GM18870 (cell line): Measurements from ENCODE around the gene RFC3.

Experiments used
- ATAC-seq: cut with Tn5 transposase; IDR thresholded peaks from one replicate; pipeline ENCODE4 v1.9.1; 2021; ENCODE audit warnings: moderate library complexity; ENCODE audit not compliant: unreplicated experiment

The RFC3 gene

DNA sequence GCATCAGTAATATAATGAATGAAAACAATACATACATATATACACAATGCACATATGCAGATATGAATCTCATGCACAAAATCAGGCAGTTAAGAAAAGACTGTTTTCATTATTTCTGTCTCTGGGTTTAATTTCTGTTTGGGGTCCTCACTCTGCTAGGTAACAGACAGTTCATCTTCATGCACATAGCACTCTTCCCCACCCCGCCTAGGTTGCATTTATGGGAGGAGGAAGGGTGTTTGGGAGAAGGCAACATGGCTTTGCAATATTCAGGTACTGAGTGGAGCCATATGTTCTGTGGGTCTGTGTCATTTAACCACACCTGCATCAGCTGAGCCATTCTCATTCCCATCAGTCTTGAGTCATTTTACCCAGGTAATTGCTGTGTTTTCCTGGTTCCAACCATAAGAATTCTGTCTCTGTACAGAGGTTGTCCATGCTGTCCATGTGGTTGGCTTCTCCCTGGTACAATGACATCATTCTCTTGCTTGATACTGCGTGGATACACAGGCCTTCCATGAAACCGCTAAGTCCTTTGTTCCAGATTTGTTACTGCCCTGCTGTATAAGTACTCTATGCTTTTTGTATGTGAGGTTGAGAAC is 45.3 kb downstream of the RFC3 start:
- ATAC-seq: no peak

DNA sequence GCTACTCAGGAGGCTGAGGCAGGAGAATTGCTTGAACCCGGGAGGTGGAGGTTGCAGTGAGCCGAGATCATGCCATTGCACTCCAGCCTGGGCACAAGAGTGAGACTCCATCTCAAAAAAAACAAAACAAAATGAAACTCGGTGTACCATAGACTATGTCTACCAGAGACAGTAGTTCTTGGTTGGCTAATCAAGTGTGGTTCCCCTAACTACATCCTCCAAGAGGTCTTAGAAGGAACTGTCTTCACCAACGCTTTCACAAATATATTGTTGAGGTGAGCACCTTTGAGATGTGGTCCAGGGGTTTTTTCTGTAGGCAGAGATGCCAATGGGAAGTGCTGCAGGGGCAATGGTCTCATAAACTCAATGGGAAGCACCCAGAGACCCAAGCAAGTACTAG is 48.0 kb downstream of the RFC3 start:
- peak; percentile 84 for ATAC-seq

DNA sequence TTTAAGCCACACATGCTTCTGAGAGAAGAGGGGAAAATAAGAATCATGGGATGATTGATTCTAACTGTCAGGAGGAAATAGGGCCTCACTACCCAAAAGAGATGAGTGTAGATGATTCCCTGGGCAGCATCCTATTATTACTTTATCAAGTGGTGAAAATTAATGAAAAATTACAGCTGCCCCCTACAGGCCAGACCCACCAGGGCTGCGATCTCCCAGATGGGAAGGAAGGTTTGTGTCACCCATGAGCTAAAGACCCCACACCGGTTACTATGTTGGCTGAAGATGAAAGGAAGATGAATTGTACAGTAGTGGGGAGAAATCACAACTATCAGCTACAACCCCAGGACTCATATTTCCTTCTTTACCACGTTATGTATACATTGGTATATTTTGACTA is 49.5 kb downstream of the RFC3 start:
- no peak for ATAC-seq

DNA sequence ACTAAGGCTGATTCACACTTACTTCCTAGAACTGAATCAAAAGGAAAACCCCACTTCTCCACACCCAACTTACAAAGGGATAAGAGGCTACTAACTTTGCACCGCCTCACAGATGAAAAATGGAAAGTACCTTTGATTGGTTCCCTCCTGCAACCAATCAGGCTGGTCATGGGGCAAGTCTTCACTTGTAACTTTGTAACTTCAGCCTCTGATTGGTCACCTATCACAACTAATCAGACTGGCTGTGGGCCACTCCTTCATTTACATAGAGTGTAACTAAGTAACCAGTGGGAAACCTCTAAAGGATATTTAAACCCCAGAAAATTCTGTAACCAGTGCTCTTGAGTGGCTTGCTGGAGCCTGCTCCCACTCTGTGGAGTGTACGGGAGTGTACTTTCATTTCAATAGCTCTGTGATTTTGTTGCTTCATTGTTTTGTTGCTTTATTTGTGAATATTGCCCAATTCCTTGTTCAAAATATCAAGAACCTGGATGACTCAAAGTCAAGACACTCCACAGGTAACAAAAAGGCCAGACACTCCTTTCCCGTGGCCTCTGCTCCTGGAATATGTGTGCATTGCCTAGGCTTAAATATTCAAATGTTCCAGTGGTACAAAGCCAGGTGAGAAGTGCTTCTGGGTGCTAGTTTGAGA is 50.5 kb downstream of the RFC3 start:
- no peak for ATAC-seq

DNA sequence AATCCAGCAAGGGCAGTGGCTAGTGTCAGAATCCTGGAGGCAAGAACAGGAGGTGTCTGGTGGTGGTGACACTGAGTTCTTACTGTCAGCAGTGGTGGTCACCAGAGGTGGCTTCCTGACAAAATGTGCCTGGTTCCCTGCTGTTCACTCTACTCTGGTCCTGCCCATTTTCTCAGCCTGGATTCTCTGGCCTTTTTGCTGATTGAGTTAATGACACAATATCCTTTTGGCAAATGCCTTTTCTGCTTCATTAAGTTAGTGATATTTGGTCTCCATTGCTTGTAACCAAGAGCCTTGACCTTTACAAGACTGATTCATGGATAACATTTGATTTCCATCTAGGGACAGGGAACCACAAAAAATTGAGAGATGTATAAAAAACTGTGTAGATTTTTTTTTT is 51.1 kb downstream of the RFC3 start:
- no peak for ATAC-seq

DNA sequence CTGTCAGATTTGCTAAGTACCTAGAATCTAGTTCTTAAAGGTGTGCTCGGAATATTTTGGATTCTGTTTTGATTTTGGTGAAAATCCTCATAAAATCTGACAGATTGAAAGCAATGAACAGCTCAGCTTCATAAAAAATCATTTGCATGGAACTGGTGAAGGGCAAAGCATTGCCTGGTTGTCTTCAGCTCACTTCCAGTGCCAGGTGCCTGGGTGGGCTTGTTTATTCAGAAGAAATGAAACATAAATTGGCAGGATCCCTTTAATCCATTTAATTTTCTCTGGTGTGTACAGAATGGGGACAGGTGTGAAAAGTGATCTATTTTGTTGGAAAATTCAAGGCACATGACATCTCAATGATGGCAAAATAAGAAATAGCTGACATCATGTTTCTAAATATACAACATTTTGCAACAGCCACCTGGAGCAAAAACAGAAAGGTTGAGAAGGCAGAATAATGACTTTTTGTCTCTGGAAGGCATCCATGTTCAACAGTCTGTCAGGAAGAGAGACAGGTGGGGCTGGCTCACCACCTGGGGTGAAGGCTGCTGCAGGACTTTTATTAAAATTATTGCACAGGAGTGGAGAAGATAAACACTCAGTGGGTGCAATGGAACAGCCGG is 52.2 kb downstream of the RFC3 start:
- no peak for ATAC-seq

DNA sequence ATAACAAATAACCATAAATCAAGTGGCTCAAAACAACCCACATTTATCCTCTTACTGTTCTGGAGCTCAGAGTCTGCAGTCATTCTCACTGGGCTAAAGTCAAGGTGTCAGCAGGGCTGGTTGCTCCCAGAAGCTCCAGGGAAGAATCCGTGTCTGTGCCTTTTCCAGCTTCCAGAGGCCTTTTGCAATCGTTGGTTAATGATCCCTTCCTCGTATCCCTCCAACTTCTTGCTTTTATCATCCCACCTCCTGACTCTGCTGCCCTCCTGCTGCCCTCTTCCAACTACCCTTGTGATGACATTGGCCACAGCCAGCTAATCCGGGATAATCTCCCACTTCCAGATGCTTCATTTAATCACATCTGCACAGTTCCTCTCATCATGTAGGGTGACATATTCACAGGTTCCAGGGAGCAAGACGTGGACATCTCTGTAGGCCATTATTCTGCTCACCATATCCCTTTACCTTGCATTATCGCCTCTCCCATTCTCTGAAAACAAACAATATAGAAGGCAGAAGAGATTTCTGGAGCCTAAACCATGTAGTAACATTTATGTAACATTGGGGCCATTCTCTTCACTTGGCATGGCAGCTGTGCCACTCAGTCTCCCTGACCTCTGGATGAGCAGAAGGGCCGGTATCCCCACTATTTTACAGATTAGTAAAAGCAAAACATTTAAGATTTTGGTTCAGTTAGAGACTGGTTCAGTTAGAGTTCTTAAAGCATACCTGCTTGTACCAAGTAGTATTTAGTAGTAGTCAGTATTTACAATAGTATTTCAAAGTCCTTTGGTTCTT is 53.5 kb downstream of the RFC3 start:
- ATAC-seq: no peak

DNA sequence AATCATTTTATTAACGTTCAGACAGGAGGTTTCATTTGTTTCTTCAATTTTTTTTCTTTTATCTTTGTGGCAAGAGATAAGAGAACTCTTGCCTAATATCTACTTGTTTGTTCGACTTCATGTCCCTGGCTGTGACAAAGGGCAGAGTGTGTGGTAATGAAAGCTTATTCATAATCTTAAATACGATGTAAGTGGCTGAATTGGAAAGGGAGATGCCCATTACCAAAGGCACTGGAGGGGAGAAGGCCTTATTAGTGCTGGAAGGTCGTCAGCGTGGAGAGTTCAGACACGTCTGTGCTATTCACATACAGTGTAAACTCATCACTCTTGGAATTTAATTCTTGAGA is 54.0 kb downstream of the RFC3 start:
- no peak for ATAC-seq

DNA sequence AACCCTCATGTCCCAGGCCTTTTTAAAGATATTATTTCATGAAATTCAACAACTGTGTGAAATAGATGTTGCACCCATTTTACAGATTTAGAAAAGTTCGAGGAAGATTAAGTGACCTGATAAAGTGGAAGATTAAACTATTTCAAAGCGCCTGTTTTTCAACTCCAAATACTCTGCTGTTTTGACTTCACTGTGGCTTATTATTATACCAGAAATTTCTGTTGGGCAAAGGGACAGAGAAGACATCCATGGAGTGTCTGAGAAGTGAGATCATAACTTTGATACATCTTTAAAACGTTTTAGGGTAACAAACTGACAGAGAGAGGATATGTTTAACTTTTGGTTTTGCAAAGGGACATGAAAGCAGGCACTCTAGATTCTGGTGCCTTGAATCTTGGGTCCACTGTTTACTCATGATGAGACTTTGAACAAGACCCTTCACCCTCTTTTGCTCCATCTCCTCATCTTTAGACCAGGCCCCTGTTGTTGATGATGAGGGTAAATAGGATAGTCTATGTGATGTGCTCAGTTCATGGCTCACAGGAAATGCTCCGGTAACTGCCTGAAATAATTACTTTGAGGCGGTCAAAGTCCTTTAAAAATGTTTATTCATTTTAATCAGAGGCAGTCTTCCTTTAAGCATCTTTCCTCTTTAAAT is 55.4 kb downstream of the RFC3 start:
- ATAC-seq: no peak

DNA sequence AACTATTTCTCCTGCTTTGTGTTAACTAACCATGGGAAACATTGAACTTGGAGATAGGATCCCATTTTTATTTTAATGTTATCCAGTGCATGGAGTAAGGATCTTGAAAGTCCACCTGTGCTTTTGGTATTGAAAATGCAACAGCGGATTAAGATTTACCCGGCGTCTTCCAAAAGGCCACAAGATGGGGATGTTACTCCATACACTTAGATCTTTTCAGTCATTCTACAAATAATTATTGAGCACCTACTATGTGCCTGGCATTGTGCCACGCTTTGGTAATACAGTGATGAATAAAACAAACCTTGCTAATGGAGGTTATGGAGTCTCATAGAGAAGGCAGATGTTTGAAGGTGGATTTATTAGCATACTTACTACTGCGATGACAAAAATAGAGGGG is 56.9 kb downstream of the RFC3 start:
- no peak for ATAC-seq

DNA sequence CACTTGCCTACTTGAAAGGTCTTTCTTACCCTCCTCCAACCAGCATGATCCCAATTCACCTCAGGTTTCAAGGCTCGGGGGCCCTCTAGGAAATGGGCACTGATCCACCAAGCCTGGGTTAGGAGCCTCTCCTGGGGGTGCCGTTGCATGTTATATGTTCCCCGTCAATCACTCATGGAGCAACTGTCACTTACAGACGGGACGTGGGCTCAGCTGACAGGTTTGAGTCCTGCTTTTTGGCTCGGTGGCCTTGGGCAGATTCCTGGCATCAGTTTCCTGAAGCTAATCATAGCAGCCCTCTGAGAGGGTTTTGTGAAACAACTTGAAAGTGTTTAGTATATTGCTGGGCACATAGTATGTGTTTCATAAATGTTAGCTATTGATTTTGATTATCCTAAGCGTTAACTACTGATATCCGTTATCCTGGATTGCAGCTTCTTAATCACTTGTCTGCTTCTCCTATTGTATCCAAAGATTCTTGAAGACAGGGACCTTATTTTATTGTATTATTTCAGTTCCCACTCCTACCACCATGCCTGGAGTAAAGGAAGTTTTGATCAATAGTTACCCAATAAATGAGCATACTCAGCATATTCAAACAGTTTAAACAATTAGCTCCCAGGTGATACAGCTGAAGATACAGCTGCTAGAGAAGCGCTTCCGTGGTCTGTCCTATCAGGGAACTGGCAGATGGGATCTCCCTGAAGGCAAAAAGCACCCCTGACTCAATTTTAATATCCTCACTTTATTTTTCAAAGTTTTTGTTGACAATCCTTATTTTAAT is 57.9 kb downstream of the RFC3 start:
- no peak for ATAC-seq

DNA sequence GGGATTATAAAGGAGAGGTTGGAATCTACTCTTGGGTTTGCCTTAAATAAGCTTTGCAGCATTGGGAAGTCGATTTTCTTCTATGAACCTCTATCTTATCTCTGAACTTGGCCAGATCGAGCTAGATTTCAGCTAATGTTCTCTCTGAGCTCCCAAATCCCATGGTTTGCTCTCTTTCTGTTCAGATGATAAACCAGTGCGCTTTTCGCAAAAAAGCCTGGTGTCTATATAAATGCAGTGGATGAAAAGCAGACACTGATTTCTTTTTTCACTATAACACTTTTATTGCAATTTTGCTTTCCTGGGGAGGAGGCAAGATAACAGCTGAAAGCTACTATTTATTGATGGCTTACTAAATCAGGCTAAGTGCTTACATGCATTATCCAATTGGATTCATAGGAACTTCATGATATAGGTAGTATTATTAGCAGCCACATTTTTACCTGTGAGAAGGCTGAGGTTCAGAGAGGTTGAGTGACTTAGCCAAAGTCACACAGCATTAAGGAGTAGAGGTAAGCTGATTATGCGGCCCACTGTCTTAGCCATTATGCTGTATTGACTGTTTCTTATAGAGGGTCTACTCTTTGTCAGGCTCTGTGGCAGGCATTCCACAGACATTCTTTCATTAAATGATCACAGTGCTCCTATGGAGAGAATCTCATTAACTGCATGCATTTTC is 58.9 kb downstream of the RFC3 start:
- ATAC-seq: no peak

DNA sequence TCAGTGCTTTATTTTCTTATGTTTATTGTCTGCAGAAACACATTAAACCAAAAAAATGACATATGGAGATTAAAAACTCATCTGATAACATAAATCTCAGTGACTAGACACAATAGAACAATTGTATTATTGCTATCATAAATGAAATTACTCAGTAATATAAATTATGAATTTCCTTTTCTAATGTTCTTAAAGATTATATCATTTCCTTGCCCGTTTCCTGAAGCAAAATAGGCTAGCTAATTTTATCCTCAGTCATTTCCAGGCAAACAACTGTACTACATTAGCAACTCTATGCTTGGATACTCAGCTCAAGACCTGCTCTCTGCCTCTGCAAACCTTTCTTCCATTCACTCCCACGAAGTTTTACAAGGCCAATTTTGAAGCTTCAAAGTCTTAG is 61.2 kb downstream of the RFC3 start:
- ATAC-seq: no peak

DNA sequence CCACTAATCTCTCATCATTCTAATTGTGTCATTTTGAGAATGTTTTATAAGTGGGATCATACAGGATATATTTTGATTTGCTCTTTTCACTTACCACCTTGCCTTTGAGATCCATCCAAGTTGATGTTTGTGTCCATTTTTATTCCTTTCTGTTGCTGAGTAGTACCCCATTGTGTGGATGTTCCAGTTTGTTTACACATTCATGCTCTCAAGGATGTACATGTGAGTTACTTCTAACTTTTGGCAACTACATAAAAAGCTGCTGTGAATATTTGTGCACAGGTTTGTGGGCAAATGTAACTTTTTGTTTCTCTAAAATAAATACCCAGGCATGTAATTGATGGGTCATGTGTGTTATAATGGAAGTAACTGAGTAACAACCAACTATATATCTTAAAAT is 64.9 kb downstream of the RFC3 start:
- no peak for ATAC-seq

DNA sequence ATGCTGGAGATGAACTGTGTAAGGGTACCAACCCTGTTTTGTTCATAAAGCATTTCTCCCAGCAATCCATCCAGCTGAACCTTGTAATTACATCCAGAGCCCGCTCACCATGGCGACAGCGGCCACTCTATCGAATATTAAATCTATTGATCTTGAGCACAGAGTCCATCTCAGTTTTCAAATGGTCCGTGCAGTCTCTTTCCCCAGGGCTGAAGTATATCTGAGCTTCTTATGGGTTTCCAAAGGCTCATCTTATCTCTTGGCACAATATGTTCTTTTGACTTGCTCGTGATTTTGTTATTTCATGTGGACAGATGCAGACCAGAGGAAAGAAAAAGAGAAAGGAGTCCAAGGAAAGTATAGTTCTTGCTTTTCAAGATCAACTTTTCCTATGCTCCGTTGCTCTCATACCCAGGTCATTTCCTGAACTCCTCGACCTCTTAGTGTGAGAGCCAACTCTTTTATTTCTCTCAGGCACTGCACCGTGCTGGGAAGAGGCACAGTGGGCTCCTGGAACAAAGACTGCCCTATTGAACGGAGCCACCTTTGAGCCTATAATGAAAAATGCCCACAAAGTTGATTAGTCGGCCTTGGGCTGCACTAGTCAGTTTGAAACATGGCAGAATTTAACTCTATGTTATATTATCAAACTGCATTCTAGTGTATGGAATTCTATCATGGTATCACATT is 66.7 kb downstream of the RFC3 start:
- no peak for ATAC-seq
